Ishikawa (cell line): ENCODE results near the gene ACBD6.

ENCODE experiments used
- CEBPB ChIP-seq: IDR thresholded peaks from 2 replicates; pipeline ENCODE4 v1.6.1; 2012
- CREB1 ChIP-seq: IDR thresholded peaks from 2 replicates; pipeline ENCODE4 v1.6.1; 2012; ENCODE audit warnings: low read depth
- EGR1 ChIP-seq: IDR thresholded peaks from 2 replicates; pipeline ENCODE4 v1.6.1; 2012
- EP300 ChIP-seq: IDR thresholded peaks from 2 replicates; pipeline ENCODE4 v1.6.1; 2012; ENCODE audit warnings: borderline replicate concordance
- FOXM1 ChIP-seq: IDR thresholded peaks from 2 replicates; pipeline ENCODE4 v1.6.1; 2012; ENCODE audit warnings: low read depth, borderline replicate concordance
- MAX ChIP-seq: IDR thresholded peaks from 2 replicates; pipeline ENCODE4 v1.6.1; 2012
- NFIC ChIP-seq: IDR thresholded peaks from 2 replicates; pipeline ENCODE4 v1.6.1; 2012
- RAD21 ChIP-seq: IDR thresholded peaks from 2 replicates; pipeline ENCODE4 v1.6.1; 2012; ENCODE audit warnings: low read depth
- REST ChIP-seq: IDR thresholded peaks from 2 replicates; pipeline ENCODE4 v1.6.1; 2012; ENCODE audit warnings: low read depth, mild to moderate bottlenecking
- TAF1 ChIP-seq: IDR thresholded peaks from 2 replicates; pipeline ENCODE4 v1.6.1; 2012; ENCODE audit warnings: low read depth, mild to moderate bottlenecking
- TCF12 ChIP-seq: IDR thresholded peaks from 2 replicates; pipeline ENCODE4 v1.6.1; 2012; ENCODE audit warnings: low read depth
- TEAD4 ChIP-seq: IDR thresholded peaks from 2 replicates; pipeline ENCODE4 v1.6.1; 2012
- USF1 ChIP-seq: IDR thresholded peaks from 2 replicates; pipeline ENCODE4 v1.6.1; 2012
- YY1 ChIP-seq: IDR thresholded peaks from 2 replicates; pipeline ENCODE4 v1.6.1; 2012; ENCODE audit warnings: low read depth
- ZBTB7A ChIP-seq: IDR thresholded peaks from 2 replicates; pipeline ENCODE4 v1.6.1; 2012; ENCODE audit warnings: low read depth

The ACBD6 gene

GRCh38 chr1:180456191-180456590 is 46.2 kb downstream of the ACBD6 start:
- TF ChIP-seq CREB1 = no peak
- no peak for TF ChIP-seq EP300
- TF ChIP-seq USF1 = no peak
- no peak for TF ChIP-seq TAF1

- TF ChIP-seq USF1 = no peak
- no peak for TF ChIP-seq ZBTB7A
Observed at GRCh38 chr1:180451504-180451903, 50.9 kb downstream of the ACBD6 start.

GRCh38 chr1:180444522-180444921 is 57.9 kb downstream of the ACBD6 start:
- TF ChIP-seq EGR1 (no peak), TCF12 (no peak), FOXM1 (no peak), CREB1 (no peak)

- no peak for TF ChIP-seq TAF1
- no peak for TF ChIP-seq TCF12
- TF ChIP-seq REST = no peak
- no peak for TF ChIP-seq FOXM1
- TF ChIP-seq NFIC = no peak
- TF ChIP-seq CEBPB = no peak
- TF ChIP-seq YY1 = no peak
- no peak for TF ChIP-seq USF1
- TF ChIP-seq MAX = no peak
- no peak for TF ChIP-seq ZBTB7A
- TF ChIP-seq EGR1 = no peak
- TF ChIP-seq TEAD4 = no peak
- no peak for TF ChIP-seq EP300
- no peak for TF ChIP-seq RAD21
- TF ChIP-seq CREB1 = no peak
Observed at GRCh38 chr1:180440335-180440734, 62.0 kb downstream of the ACBD6 start.

GRCh38 chr1:180435566-180435965 is 66.8 kb downstream of the ACBD6 start:
- TF ChIP-seq ZBTB7A (no peak), MAX (no peak), EGR1 (no peak), CEBPB (no peak), EP300 (no peak), TAF1 (no peak), TEAD4 (no peak), CREB1 (no peak), USF1 (no peak), NFIC (no peak), REST (no peak), YY1 (no peak), TCF12 (no peak)

GRCh38 chr1:180433873-180434272 is 68.5 kb downstream of the ACBD6 start:
- no peak for TF ChIP-seq RAD21
- TF ChIP-seq EGR1 = no peak
- TF ChIP-seq USF1 = no peak
- no peak for TF ChIP-seq REST
- no peak for TF ChIP-seq MAX
- no peak for TF ChIP-seq NFIC
- TF ChIP-seq TCF12 = no peak
- no peak for TF ChIP-seq EP300
- TF ChIP-seq FOXM1 = no peak
- TF ChIP-seq ZBTB7A = no peak
- no peak for TF ChIP-seq TEAD4
- TF ChIP-seq TAF1 = no peak
- TF ChIP-seq YY1 = no peak
- TF ChIP-seq CREB1 = no peak
- no peak for TF ChIP-seq CEBPB
